ENCODE measurements around the gene MCEE.
A peak's percentile ranks its signal among the peaks of the same experiment; 100 is the strongest.
"Not testable (repeated sequence)": the region's sequence is repeated elsewhere in the genome, so short reads cannot be mapped to it uniquely, and the experiment has no call there.

MCEE gene

GRCh38 chr2:71130152-71130904 lies at the start of gene MCEE, which contains the start of gene MPHOSPH10:
Gene MCEE (minus strand): TSS chr2:71130229. CDS start chr2:71130219, 10 bp downstream.
Gene MPHOSPH10 (plus strand): TSS chr2:71130634. CDS start chr2:71130666, 32 bp downstream.
- peak; percentile 88 for DNase-seq (ENCODE audit: low spot score)

GRCh38 chr2:71178836-71179235 lies 48.8 kb upstream of the MCEE start:
- DNase-seq (ENCODE audit: low spot score): not testable (repeated sequence)

GRCh38 chr2:71174207-71174606 lies 44.2 kb upstream of the MCEE start:
- no peak for DNase-seq (ENCODE audit: low spot score)

DNA sequence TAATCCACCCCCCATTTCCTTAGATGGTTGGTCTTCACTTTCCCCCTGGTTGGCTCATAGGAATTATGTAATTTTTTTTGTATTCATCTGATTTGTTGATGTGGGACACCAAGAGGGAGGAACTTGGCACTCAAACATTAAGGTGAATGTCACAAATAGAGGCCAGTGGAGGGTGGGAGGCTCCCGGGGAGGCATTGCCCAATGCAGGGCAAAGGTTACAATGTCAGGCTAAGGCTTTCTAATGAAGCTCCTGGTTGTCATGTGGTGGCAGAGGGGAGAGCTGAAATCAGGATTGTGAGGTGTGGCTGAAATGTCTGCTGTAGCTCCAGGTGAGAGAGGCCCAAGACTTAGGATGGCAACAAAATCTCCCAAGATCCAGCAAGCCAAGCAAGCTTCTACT lies 43.1 kb upstream of the MCEE start:
- DNase-seq (ENCODE audit: low spot score): no peak

DNA sequence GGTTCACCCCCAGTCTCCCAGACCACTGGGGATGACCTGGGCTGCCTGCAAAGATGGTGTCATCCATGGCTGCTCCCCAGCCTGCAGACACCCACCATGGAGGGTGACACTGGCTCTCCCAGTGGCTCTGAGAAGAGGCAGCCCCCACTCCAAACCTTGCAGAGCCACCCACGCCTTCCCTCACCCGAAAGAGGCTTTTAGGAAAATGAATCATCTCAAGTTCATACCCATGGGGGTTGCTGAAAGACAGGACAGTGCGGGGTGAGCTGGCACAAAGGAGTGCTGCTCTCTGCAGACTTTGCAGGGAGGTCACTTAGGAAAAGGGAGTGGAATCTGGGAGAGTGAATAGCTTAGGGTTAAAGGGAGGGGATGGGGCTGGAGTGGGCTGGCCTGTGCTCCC lies 36.8 kb upstream of the MCEE start:
- no peak for DNase-seq (ENCODE audit: low spot score)

- peak; percentile 50 for DNase-seq (ENCODE audit: low spot score)
Measured at GRCh38 chr2:71157124-71157793, 27.2 kb upstream of the MCEE start.

GRCh38 chr2:71156573-71156972 lies 26.5 kb upstream of the MCEE start:
- DNase-seq (ENCODE audit: low spot score): peak; percentile 55

DNA sequence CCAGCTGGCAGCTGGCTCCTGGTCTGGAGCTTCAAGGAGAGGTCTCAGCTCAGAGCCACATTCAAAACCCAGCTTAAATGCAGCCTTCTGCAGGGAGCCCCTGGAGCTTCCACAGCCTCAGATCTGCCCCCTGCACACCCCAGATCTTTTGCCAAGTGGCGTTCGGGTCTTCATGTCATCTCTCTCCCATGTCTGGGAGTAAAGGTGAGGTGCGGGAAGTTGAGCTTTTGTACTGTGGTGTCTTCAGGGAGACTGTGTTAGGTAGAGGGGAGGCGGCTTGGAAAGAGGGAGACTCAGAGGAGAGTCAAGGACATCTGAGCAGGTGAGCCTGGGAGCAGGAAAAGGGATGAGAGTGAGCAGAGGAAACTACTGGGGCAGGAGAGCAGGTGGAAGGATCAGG lies 25.8 kb upstream of the MCEE start:
- no peak for DNase-seq (ENCODE audit: low spot score)

DNA sequence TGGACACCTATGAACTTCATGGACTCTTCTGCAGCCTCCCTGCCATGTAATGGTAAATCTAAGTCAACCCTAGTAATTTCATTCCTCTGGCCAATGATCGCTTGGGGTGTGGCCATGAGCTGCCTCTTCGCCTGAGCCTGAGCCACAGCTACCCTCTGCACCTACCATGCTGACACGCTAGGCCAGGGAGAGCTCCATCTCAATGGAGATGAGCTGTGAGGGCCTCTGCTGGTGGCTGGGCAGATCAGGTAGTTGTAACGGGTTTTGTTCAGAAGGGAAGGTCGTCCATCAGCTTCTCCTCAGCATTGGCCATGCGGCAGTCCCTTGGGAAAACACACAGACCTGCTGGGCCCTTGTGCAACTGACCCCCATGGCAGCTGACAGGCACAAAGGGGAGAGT lies 24.8 kb upstream of the MCEE start:
- DNase-seq (ENCODE audit: low spot score): no peak

DNA sequence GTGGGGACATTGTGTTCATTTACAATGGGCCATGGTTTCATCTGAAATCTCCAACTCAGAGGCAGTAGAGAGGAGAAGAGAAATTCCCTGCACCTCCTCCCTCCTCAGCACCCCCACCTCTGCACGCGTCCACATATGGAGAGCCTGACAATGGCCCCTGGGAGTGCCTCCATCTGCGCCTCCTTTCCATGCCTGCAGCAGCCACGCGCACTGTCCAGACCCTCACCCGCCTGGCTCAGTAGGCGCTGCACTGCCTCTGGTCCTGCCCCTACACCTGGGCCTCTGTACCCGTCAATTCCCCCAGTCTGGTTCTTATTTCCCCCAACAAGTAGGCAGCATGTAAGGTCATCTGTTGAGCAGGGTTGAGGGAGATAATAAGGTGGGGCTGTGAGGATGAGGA lies 24.2 kb upstream of the MCEE start:
- DNase-seq (ENCODE audit: low spot score): no peak

GRCh38 chr2:71153585-71154224 lies 23.7 kb upstream of the MCEE start:
- DNase-seq (ENCODE audit: low spot score): no peak

- DNase-seq (ENCODE audit: low spot score): no peak
Measured at GRCh38 chr2:71151620-71152019, 21.6 kb upstream of the MCEE start.

DNA sequence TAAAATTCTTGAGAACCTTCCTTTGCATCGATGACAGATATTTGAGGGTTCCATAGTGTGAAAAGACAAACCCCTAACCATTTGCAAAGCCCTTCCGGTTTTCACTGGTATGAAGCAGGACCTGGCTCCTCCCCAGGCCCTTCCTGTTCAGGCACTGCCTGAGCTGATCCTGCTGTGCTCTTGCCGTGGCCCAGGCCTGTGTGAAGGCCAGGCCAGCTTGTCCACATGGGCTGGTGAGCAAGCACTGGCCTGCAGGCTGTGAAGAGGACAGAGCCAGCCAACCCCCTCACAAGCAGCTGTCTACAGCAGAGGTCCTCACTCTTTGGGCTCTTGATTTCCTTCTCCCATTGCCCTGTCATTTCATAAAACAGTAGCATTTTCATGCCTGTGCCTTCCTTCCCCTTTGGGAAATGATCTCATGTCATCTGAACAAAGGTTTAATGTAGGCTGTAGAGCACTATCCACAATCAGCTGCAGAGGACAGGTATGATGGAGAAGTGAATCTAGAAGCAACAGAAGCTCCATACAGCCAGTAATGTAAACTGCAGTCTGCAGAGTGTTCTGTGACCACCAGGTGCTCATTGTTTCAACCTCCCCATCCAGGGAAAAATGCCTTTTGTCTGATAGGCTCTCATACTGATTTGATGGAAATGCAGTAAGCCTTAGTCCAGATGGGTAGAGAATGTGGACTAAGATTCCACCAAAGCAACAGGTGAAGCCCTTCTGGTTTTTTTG lies 20.2 kb upstream of the MCEE start:
- DNase-seq (ENCODE audit: low spot score): no peak

- no peak for DNase-seq (ENCODE audit: low spot score)
Measured at GRCh38 chr2:71148506-71149063, 18.6 kb upstream of the MCEE start.

- no peak for DNase-seq (ENCODE audit: low spot score)
Measured at GRCh38 chr2:71143782-71144181, 13.8 kb upstream of the MCEE start.

- DNase-seq (ENCODE audit: low spot score): no peak
Measured at GRCh38 chr2:71136174-71136573, 6.1 kb upstream of the MCEE start.

- DNase-seq (ENCODE audit: low spot score): no peak
Measured at GRCh38 chr2:71133603-71134002, 3.6 kb upstream of the MCEE start.

DNA sequence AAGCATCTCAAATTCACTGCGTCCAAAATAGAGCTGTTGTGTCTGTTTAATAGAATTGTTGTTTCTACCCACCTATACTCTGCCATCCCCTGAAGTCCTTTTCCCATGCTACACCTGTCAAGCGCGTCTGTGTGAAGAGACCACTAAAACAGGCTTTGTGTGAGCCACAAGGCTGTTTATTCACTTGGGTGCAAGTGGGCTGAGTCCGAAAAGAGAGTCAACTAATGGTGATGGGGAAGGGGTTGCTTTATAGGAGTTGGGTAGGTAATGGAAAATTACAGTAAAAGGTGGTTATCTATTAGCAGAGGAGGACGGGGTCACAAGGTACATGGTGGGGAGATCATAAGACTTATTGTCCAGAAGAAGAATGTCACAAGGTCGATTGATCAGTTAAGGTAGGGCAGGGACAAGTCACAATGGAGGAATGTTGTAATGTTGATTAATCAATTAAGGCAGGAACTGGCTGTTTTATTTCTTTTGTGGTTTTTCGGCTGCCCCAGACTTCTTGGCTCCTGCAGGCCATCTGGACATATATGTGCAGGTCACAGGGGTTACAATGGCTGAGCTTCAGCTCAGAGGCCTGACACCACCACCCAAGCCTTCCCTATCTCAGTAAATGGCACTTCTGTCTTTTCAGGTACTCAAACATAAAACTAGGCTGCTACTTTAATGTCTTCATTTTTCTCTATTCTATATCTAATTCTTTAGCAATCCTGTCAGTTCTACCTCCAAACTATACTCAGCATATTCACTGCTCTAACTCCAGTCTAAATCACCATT lies 1.5 kb upstream of the MCEE start:
- DNase-seq (ENCODE audit: low spot score): not testable (repeated sequence)

GRCh38 chr2:71130905-71131244 lies 846 bp upstream of the MCEE start:
- no peak for DNase-seq (ENCODE audit: low spot score)

DNA sequence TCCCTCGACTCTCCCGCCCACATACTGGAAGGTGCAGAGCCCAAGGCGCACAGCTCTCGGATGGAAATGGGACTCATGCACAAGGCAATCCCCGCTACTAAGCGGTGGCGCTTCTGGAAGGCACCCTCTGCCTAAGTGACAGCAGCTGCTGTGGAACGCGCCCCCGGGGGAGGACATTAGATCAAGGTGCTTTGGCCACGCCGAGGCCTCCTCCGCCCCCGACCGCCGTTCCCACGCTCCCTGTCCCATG lies 202 bp downstream of the MCEE start:
- no peak for DNase-seq (ENCODE audit: low spot score)

GRCh38 chr2:71129114-71129901 lies 721 bp downstream of the MCEE start:
- peak; percentile 12 for DNase-seq (ENCODE audit: low spot score)
